Measurements from ENCODE around the gene REG1A. TPM values are rescaled to one million over a fixed set of nuclear protein-coding genes. Genes with fewer than 3 reads are reported as not detected.

Gene REG1A
- total RNA-seq, 1 experiment from 2014 or later: not detected

GRCh38 chr2:79159653-79160052 lies 39.4 kb downstream of the REG1A start, which contains the start of gene REG3A:
Gene REG3A (minus strand): TSS chr2:79159753. CDS start chr2:79159405, 348 bp downstream.
- BruUV-seq (replicated peaks): no TSS peak
- Mint-ChIP-seq H3K36me3 (ENCODE audit: insufficient read depth, unreplicated experiment) (no peaks in the 10 kb centered on the region), H3K27me3 (ENCODE audit: unreplicated experiment) (no peaks in the 10 kb centered on the region), H3K4me3 (ENCODE audit: low read depth, unreplicated experiment) (no peak within 1 kb of the TSS), H3K9me3 (ENCODE audit: low read depth, unreplicated experiment) (peaks cover 14% of the 10 kb centered on the region), H3K4me1 (ENCODE audit: low read depth, unreplicated experiment) (no peaks in the 10 kb centered on the region), H3K27ac (ENCODE audit: unreplicated experiment) (no peak within 1 kb of the TSS)
- CTCF ChIA-PET: no interaction called here
- DNase-seq: no peak
- intact Hi-C loops (cut with micrococcal nuclease; ENCODE audit: unreplicated experiment): no loop called here
- TF ChIP-seq, protein P1, sequence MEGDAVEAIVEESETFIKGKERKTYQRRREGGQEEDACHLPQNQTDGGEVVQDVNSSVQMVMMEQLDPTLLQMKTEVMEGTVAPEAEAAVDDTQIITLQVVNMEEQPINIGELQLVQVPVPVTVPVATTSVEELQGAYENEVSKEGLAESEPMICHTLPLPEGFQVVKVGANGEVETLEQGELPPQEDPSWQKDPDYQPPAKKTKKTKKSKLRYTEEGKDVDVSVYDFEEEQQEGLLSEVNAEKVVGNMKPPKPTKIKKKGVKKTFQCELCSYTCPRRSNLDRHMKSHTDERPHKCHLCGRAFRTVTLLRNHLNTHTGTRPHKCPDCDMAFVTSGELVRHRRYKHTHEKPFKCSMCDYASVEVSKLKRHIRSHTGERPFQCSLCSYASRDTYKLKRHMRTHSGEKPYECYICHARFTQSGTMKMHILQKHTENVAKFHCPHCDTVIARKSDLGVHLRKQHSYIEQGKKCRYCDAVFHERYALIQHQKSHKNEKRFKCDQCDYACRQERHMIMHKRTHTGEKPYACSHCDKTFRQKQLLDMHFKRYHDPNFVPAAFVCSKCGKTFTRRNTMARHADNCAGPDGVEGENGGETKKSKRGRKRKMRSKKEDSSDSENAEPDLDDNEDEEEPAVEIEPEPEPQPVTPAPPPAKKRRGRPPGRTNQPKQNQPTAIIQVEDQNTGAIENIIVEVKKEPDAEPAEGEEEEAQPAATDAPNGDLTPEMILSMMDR (IDR thresholded peaks at IDR 0.05; ENCODE audit: unreplicated experiment): no peak

DNA sequence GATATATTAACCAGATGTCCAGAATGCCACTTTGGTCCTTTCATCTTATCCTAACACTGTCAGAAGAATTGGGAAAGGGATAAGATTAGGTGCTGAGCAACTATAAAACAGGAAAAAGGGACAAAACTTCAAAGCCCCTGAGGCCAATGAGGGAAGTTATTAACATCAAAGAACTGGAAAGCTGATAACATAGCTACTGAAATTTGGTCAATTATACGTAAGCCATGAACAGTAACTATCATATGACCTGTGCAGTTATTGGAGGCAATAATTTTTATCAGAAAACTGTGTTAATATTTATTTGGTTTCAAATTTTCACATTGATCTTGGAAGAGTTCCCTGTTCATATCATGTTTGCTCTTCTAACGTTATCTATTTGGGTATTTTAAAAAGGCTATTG lies 41.8 kb downstream of the REG1A start:
- DNase-seq: no peak
- Mint-ChIP-seq H3K36me3 (ENCODE audit: insufficient read depth, unreplicated experiment) (no peaks in the 10 kb centered on the region), H3K27ac (ENCODE audit: unreplicated experiment) (no peak overlapping the region), H3K9me3 (ENCODE audit: low read depth, unreplicated experiment) (peaks cover 10% of the 10 kb centered on the region), H3K4me3 (ENCODE audit: low read depth, unreplicated experiment) (no peak overlapping the region), H3K4me1 (ENCODE audit: low read depth, unreplicated experiment) (no peaks in the 10 kb centered on the region), H3K27me3 (ENCODE audit: unreplicated experiment) (no peaks in the 10 kb centered on the region)
- intact Hi-C loops (cut with micrococcal nuclease; ENCODE audit: unreplicated experiment): no loop called here
- CTCF ChIA-PET: no interaction called here
- TF ChIP-seq, protein P1 (IDR thresholded peaks at IDR 0.05; ENCODE audit: unreplicated experiment): no peak
- BruUV-seq (replicated peaks): no TSS peak

DNA sequence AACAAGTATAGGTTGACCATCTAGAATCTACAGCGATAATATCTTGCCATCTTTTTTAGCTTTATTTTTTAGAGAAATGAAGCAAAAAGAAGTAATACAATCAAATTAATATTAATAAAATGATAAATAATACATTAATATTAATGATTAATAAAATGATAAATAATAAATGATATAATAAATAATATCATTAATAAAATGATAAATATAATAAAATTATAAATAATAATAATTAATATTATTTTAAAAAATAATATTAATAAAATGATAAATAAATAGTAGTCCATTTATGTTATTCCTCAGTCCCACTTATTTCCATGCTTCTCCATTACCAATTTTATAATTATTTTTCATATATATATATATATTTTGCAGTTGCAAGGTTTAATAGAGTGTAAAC lies 42.5 kb downstream of the REG1A start:
- Mint-ChIP-seq H3K4me1 (ENCODE audit: low read depth, unreplicated experiment) (no peaks in the 10 kb centered on the region), H3K4me3 (ENCODE audit: low read depth, unreplicated experiment) (no peak overlapping the region), H3K27ac (ENCODE audit: unreplicated experiment) (no peak overlapping the region), H3K9me3 (ENCODE audit: low read depth, unreplicated experiment) (peaks cover 9% of the 10 kb centered on the region), H3K27me3 (ENCODE audit: unreplicated experiment) (no peaks in the 10 kb centered on the region), H3K36me3 (ENCODE audit: insufficient read depth, unreplicated experiment) (no peaks in the 10 kb centered on the region)
- TF ChIP-seq, protein P1 (IDR thresholded peaks at IDR 0.05; ENCODE audit: unreplicated experiment): no peak
- CTCF ChIA-PET: no interaction called here
- intact Hi-C loops (cut with micrococcal nuclease; ENCODE audit: unreplicated experiment): no loop called here
- no peak for DNase-seq
- BruUV-seq (replicated peaks): no TSS peak

- Mint-ChIP-seq H3K4me3 (ENCODE audit: low read depth, unreplicated experiment) (no peak overlapping the region), H3K27ac (ENCODE audit: unreplicated experiment) (no peak overlapping the region), H3K27me3 (ENCODE audit: unreplicated experiment) (no peaks in the 10 kb centered on the region), H3K9me3 (ENCODE audit: low read depth, unreplicated experiment) (peaks cover 18% of the 10 kb centered on the region), H3K4me1 (ENCODE audit: low read depth, unreplicated experiment) (no peaks in the 10 kb centered on the region), H3K36me3 (ENCODE audit: insufficient read depth, unreplicated experiment) (no peaks in the 10 kb centered on the region)
- no TSS peak for BruUV-seq (replicated peaks)
- intact Hi-C loops (cut with micrococcal nuclease; ENCODE audit: unreplicated experiment): no loop called here
- no peak for DNase-seq
- TF ChIP-seq, protein P1 (IDR thresholded peaks at IDR 0.05; ENCODE audit: unreplicated experiment): no peak
- CTCF ChIA-PET: no interaction called here
Measured at GRCh38 chr2:79171348-79171958, 51.2 kb downstream of the REG1A start.

Other genes starting within 250 kb of the REG1A start
- gene REG3G, start 94.8 kb upstream of the REG1A start, total RNA-seq (2022): not detected in 2 replicates
- gene REG1B, start 32.5 kb upstream of the REG1A start, total RNA-seq (2022): not detected in 2 replicates
- not detected in 2 replicates for gene REG3A, start 39.3 kb downstream of the REG1A start, total RNA-seq (2022)